GM21515 (cell line): ENCODE results near the gene PPP2R3A.
"Not testable (repeated sequence)": the region's sequence is repeated elsewhere in the genome, so short reads cannot be mapped to it uniquely, and the experiment has no call there.

ENCODE experiments used
- ATAC-seq: cut with Tn5 transposase; IDR thresholded peaks from one replicate; pipeline ENCODE4 v1.9.1; 2021; ENCODE audit not compliant: unreplicated experiment

PPP2R3A gene, protein sequence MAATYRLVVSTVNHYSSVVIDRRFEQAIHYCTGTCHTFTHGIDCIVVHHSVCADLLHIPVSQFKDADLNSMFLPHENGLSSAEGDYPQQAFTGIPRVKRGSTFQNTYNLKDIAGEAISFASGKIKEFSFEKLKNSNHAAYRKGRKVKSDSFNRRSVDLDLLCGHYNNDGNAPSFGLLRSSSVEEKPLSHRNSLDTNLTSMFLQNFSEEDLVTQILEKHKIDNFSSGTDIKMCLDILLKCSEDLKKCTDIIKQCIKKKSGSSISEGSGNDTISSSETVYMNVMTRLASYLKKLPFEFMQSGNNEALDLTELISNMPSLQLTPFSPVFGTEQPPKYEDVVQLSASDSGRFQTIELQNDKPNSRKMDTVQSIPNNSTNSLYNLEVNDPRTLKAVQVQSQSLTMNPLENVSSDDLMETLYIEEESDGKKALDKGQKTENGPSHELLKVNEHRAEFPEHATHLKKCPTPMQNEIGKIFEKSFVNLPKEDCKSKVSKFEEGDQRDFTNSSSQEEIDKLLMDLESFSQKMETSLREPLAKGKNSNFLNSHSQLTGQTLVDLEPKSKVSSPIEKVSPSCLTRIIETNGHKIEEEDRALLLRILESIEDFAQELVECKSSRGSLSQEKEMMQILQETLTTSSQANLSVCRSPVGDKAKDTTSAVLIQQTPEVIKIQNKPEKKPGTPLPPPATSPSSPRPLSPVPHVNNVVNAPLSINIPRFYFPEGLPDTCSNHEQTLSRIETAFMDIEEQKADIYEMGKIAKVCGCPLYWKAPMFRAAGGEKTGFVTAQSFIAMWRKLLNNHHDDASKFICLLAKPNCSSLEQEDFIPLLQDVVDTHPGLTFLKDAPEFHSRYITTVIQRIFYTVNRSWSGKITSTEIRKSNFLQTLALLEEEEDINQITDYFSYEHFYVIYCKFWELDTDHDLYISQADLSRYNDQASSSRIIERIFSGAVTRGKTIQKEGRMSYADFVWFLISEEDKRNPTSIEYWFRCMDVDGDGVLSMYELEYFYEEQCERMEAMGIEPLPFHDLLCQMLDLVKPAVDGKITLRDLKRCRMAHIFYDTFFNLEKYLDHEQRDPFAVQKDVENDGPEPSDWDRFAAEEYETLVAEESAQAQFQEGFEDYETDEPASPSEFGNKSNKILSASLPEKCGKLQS (N-terminal part only)

DNA sequence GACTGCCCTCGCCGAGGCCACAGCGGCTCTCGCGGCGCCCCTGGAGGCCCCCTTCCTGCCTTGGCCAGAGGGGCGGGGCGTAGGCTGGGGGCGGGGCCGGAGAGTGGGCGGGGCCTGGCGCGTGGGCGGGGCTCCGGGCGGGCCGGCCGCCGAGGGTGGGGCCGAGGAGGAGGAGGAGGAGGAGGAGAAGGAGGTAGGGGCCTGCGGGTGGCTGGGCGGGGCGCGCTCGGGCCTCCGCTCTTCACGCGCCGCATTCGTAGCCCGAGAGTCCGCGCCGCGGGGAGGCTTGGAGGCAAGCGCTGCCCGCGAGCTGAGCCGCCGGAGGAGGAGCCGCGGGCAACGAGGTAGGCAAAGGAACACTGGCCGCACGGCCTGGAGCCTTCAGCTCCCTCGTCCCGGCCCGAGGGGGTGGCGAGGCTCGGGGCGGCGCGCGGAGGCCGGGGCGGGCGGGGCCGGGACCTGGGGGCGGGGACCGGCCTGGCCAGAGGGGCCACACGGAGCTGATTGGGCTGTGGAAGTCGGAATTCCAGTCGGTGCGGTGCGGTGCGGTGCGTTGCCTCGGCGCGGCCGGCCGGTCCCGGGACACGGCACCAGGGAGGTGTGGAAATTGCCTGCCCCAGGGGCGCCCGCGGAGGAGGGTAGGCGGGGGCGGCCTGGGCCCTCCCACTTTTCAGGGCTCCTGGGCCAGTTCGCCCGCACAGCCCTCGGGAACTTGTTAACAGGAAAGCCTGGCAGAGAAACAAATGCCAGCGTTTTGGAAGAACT, at the start of gene PPP2R3A:
Gene PPP2R3A (plus strand): TSS at position 223 of the 765 bp plus-strand sequence. CDS start 35,771 bp downstream, outside the sequence.
- ATAC-seq: peak; percentile 79

DNA sequence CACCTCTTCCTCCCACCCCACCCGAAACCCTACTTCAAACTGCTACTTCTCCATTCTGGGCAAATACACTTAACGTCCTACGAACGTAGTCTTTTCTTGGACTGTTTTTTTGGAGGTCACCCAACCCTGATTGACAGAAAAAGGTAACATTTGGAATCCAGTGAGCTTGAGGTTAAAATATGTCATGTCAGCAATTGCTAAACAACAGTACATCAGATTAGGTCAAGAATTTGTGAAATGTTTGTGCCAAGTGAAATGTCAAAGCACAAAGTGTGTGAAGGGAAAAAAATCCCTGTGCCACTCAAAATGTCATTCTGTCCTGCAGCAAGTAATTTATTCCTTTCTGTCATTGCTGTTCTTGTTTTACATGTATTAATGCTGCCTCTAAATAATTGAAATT, 49.2 kb upstream of the PPP2R3A start:
- ATAC-seq: no peak

DNA sequence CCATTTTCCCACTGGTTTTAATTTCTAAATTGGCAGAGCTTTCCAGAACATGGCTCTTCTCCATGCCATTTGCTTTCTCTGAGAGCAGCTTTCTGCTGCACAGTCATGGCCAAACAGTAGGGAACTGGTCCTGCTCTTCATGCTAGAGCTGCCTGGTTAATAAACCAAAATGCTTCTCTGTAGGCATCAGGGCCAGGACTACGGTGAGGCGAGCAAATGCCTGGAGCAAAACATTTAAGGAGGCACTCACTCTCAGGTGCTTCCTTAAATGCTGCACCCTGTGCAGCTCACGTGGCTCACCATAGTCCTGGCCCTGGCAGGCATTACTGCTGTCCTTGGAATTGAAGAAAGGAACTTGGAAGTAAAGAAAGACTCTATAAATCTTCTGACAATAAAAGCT, 48.5 kb upstream of the PPP2R3A start:
- no peak for ATAC-seq

DNA sequence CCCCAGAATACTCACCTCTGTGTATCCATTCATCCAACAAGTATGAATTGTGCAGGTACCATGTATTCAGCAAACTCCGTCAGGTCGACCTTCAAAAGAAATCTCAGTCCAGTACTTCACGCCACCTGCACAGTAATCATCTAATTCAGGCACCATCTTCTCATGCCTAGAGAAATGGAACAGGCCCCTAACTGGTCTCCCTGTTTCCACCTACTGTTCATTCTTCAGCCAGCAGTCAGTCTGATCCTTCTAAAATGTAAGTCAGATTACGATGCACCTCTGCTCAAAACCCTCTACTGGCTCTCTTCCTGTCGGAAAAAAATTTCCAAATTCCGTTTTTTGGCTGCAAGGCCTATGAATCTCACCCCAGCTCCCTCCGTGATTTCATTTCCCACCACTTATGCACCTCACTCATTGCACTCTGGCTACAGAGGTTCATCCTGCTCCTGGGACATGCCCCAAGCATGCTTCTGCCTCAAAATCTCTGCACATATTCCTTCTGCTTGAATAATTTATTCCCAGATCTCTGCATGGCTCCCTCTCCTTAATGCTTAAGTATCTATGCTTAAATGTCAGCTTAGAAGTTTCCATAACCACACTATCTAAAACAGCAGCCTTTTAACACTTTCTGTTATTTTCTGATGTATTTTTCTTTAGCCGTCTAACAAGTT, 47.5 kb upstream of the PPP2R3A start:
- no peak for ATAC-seq

DNA sequence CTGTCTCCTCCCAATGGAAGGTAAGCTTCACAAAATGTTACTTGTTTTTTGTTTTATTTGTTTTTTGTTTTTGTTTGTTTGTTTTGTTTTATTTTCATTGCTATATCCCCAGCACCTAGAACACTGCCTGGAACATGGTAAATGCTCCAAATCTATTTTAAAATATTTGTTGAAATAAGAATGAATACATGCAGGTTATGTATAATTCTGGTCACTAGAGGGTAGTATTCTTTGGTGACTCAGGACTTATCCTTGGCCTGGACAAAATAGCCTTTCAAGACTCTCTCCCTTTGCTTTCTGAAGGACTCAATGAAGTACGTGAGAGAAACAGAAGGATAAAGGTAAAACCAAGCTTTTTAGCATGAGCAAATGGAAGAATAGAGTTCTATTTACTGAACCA, 46.9 kb upstream of the PPP2R3A start:
- no peak for ATAC-seq

DNA sequence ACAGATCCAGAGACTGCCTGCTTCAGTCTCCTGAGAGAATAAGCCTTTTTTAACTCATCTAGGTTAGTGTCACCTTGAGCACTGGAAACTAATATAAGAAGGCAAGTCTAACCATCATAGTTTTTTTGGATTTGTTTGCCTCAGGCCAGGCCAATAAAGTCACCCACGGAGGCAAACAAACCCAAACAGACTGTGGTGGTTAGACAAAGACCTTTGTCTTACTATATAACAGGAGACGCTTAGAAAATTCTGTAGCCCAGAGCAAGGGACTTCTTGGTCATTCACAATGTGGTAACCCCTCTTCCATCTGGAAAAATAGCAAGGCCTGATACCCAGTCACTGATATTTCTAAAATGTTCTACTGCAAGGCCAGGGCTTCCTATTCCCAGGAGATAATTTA, 45.3 kb upstream of the PPP2R3A start:
- no peak for ATAC-seq

DNA sequence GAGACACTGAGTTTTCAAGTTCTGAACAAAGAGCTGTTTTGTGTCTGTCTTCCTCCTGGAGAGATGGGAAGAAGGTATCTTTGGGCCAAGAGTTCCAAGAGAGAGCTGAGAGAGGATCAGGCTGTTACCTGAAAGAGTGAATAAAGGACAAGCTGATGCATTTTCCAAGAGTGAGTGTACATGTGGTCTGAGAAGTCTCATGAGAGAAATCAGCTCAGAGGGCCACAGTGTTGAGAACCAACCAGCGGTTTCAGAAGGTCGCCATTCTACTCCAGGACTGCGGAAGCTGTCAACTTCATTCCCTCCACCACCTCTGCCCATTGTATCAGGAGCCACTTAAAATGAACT, 42.7 kb upstream of the PPP2R3A start:
- no peak for ATAC-seq

DNA sequence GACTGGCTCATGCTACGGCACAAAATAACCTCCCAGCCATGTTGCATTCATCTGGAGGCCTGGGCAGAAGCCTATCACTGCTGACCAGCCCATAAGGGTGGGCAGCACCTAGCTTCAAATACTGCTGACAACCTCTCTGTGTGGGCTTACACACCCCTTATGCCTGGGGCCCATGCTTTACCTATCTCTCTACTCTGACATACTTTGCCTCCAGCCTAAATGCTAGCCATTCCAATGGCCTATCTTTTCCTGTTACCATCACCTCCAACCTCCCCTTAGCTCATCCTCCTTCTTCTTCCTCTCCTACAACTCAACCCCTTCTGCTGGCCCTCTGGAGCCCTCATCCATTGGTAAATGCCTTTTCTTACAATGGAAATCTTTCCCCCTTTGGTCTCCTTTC, 41.0 kb upstream of the PPP2R3A start:
- no peak for ATAC-seq

DNA sequence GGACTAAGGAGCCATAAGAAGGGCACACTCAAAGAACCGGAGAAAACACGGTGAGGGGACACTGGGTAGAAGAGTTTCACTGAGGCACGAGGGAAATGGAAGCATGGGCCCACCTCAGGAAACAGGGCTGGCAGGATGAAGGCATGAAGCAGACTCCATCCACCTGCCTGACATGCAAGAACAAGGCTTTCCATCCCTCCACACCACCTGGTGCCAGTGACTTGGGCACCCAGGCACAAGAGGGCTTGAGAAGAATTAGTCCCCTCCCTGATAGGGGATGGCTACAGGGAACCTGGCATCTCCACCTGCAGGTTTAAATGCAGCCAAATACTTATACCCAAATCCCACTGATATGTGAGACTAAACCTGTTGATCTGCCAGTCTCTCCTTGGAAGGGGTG, 38.9 kb upstream of the PPP2R3A start:
- no peak for ATAC-seq

DNA sequence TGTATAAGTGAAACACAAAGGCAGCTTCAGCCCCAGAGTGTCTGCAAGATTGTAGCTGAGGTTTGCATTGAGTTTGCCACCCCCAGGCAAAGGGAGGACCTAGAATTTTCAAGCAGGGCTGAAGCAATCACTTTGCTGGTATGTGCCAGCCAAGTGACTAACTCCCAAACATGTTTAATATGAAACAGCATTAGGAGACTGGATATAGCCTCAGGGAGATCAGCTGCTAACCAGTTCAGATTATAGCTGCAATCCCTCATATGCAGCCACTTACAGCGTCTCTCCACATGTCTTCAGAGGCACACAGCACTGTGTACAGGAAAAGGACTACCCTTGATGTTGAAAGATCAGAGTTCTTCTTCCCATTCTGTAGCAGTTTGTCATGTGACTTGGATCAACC, 38.4 kb upstream of the PPP2R3A start:
- ATAC-seq: no peak

DNA sequence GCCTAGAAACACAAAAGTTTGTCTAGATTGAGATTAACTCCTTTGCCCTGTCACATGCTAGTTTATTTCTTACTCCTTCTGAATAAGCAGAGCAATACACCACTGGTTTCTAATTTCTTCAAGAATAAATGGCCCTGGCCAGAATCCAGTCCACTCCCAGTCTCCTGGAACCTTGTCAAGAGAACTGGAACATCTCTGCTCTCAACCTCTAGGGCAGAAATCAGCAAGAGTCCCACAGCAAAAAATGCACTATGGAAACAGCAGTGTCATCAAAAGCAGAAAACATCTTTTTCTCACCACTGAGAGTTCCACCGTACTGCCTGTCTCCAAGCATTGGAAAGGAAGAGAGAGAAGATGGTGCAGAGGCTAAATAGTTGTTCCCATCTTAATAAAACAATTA, 35.9 kb upstream of the PPP2R3A start:
- no peak for ATAC-seq

DNA sequence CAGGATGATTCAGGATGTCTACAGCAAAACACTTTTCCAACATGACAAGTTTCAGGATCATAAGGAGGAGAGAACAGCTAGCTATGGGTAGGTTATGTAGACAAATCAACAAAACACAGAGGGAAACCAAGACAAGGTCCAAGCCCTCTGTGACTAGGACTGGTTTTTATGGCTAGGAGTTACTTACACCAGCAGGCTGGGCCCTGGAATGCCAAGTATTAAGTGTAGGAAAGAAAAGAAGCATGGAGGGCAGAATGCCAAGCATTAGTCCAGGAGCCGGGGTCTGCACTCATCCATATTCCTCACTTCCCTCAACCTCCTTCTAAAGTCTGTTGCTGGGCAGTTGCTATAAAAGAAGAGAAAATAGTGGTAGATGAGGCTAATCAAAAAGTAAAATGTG, 35.3 kb upstream of the PPP2R3A start:
- no peak for ATAC-seq

DNA sequence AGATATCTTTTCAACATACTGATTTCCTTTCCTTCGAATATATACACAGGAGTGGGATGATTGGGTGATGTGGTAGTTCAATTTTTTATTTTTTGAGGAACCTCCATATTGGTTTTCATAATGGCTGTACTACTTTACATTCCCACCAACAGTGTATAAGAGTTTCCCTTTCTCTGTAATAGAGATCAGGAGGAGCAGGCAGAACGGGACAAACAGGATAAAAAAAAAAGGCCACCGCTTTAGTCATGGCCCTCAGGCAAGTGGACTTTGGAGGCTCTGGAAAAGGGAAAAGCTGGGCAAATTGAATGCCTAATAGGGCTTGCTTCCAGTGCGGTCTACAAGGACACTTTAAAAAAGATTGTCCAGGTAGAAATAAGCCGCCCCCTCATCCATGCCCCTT, 30.4 kb upstream of the PPP2R3A start:
- not testable (repeated sequence) for ATAC-seq

DNA sequence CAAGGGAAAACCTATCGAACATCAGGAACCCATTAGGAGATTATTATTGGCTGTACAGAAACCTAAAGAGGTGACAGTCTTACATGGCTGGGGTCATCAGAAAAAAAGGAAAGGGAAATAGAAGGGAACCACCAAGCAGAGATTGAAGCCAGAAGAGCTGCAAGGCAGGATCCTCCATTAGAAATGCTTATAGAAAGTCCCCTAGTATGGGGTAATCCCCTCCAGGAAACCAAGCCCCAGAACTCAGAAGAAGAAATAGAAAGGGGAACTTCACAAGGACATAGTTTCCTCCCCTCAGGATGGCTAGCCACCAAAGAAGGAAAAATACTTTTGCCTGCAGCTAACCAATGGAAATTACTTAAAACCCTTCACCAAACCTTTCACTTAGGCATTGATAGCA, 27.8 kb upstream of the PPP2R3A start:
- ATAC-seq: not testable (repeated sequence)

DNA sequence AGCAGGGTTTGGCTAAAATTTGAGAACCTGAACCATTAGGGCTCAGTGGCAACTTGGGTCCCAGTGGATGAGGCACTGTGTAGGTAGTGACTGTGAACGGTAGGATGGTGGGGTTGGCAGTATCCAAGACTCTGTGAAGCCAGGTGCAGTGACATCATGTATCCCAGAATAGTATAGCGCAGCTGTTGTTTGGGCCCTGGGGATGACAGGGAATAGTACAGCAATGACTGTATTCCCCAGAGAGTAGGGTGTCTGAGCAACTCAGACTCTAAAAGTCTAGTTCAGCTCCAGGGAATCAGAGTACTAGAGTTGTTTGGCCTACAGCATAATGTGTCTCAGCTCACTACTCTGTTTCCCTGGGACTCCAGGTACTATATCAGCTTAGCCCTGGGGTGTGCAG, 20.7 kb upstream of the PPP2R3A start:
- no peak for ATAC-seq

DNA sequence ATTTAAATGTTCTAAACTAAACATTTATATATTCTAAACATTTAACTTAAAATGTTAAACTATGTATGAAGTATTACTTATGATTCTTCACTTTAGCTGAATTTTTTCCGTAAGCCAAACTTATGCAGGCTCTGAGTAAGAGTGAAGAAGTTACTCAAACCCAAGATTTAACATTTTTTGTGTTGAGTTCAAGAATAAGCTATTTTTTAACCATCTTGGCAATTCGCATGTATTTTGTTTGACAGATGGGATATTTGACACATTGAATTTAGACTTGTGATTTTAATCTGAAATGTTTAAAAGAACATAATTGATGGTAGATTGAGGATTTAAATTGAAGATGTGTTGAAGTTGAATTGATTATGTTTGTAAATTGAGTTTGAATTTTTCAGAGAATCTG, 14.6 kb upstream of the PPP2R3A start:
- ATAC-seq: no peak

DNA sequence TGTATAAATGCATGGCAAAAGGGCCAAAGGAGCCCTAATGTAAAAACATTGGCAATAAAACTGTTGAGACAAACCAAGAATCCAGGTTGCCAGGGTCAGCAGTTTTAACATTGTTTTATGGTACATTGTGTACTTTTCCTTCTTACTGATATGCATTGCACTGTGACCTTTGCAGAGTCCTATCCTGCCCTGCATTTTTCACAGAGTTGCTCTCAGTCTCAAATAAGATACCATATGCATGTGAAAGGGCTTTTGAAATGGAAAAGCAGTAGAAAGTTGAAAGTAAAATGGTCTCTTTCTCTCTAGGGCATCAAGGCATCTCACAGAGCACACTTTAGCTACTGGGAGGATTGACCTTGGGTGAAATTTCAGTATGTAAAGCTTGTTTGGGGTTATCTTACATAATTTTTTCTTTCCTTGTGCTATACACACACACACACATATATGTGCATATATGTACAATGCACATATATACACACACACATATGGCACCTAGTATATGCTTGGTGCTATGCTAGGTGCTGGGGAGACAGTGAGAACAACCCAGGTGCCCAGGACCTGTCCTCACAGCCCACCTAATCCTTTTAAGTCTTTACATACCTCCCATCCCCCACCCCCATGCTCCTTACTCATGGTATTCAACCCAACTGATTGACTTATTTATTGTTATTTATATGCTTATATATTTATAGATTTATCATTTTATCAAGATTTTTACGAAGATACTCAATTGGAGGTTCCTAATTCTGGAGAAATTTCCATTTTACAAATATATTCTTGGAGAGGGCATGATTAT, 1.2 kb upstream of the PPP2R3A start:
- no peak for ATAC-seq

DNA sequence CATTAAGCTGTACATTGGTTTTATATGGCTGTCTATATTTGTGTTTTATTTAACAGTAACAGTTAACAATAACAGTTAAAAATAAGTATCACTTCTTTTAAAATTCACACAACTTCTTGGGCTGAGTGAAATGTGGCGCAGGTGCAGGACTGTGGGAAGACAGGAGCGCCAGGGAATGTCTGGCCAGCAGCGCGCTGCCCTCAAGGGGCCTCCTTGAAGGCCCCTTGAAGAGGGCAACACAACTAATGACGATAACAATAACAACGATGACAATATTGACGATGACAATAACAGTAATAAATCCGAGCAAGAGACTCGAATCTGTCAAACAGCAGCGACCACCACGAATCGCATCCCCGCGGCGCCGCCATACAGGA, 411 bp upstream of the PPP2R3A start:
- no peak for ATAC-seq

DNA sequence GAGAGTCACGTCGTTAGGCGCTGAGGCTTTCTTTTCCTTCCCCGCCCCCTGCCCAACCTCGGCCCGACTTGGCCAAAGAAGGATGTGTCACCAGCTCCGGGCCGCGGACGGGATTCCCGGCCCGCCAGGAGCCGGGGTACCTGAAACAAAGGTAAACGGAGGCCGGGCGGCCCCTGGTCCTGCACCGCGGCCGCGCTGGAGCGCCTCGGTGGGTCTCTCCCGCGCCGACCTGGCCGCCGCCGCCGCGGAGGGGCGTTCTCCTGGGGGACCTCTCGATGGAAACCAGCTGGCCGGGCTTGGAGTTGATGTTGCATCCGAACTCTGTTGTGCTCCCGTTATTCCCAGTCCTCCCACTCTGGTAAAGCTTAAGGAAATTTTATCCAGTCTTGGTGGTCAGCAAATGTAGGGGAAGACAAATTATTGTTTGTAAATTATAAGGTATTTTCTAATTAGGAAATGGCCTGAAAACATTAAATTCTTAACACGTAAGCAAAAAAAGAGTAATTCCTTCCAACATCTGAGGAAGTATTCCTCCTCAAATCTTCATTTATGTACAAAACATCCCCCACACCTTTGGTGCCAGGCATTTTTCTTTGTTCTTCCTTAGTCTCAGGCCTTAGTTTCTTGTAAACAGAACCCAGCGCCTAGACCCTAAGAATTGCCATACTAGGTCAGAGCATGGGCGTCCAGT, 888 bp downstream of the PPP2R3A start:
- ATAC-seq: peak; percentile 4
